HPDE6-E6E7 (cell line): ENCODE measurements around the gene UTP25.
"Not testable (repeated sequence)": the region's sequence is repeated elsewhere in the genome, so short reads cannot be mapped to it uniquely, and the experiment has no call there.

Experiments used
- DNase-seq: peaks from one replicate; pipeline ENCODE4 v3.0.0; 2011; ENCODE audit warnings: missing footprints; ENCODE audit errors: extremely low spot score

The UTP25 gene

GRCh38 chr1:209871430-209871829 is 43.7 kb downstream of the UTP25 start:
- no peak for DNase-seq

DNA sequence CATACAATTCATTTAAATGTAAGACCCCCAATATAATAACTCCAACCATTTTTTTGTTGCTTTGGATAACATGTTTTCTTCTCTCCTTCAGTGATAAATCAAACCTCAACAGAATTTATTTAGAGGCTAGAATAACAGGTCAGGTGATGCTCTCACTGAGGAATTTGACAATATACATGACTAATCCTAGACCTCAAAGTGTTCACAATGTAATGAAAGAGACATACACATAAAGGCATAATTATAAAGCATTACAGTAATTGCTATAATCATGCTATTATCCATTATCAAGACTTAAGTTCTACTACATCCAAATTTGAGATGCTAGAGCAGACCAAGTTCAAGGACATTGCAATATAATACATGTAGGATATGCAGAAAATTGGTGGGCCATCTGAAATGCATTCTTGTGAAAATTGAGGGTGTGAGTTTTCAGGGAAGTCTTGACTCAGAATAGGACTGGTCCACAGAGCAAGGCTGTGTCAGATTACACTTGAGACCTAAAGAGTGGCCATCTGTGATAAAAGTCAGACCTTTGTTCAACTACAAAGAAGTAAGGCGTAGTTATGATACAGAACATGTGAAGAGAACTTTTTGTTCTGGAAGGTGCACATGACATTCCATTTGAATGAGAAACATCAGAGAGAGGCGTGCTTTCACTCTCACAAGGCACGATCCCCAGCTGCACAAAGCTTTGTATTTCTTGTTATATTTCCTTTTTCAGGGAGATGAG is 45.5 kb downstream of the UTP25 start:
- DNase-seq: peak; percentile 33

DNA sequence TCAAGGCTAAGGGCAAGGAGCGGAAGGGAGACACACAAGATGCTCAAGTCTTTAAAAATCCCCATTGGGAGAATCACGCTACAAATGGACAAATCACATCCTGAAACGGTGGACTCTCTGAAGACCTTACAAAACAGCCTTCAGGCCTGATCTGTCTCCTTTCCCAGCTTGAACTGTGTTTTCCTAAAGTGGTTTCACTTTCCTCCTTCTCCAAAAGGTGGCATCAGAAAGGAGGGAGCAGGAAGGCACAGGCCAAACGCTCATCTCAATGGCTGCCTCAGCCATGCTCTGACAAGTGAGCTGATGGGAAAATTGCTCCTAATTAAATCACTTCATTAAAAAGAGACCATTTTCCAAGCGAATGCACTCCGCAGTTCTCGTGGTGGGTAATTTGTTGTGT is 47.7 kb downstream of the UTP25 start:
- peak; percentile 38 for DNase-seq

- no peak for DNase-seq
Measured at GRCh38 chr1:209876078-209876800, 48.5 kb downstream of the UTP25 start.

- no peak for DNase-seq
Measured at GRCh38 chr1:209877087-209877764, 49.5 kb downstream of the UTP25 start.

GRCh38 chr1:209878964-209879363 is 51.2 kb downstream of the UTP25 start:
- DNase-seq: no peak

DNA sequence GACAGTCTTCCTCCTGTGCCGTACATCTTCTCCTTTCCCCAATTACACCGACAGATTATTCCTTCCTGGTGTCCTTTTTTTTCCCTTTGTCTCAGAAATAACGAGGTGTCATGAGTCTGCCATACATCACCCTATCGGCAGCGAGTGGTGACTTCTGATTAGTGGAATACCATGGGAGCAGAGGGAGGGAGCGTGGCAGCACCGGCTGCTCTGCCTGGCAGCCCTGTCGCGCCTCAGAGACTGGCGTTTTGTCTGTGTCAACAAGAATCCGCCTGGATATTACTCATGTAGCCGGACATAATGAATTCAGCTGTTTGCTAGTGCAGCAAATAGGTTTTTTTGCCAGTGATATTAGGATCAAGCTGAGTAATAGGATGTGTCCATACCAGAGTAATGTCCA is 51.8 kb downstream of the UTP25 start:
- DNase-seq: no peak

DNA sequence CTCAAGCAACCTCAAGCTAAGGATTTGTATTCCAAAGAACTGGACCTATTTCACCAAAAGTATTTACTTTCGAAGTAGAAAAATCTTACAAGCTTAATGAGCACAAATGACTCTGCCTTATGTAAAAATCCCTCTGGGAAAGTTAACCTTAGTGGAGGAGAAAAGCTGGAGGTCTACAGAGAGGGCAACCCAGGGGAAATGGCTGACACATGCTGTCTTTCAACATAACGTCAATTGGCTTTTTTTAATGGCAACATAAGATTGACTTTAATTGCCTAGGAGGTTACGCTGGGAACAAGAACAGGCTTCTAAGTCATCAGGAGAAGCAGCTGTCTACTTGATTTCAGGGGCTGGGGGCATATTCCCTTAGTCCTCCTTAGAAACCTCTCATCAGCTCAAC is 52.3 kb downstream of the UTP25 start:
- DNase-seq: no peak

- DNase-seq: no peak
Measured at GRCh38 chr1:209881619-209882018, 53.8 kb downstream of the UTP25 start.

GRCh38 chr1:209882286-209882685 is 54.5 kb downstream of the UTP25 start:
- no peak for DNase-seq

GRCh38 chr1:209882942-209883340 is 55.2 kb downstream of the UTP25 start:
- no peak for DNase-seq

DNA sequence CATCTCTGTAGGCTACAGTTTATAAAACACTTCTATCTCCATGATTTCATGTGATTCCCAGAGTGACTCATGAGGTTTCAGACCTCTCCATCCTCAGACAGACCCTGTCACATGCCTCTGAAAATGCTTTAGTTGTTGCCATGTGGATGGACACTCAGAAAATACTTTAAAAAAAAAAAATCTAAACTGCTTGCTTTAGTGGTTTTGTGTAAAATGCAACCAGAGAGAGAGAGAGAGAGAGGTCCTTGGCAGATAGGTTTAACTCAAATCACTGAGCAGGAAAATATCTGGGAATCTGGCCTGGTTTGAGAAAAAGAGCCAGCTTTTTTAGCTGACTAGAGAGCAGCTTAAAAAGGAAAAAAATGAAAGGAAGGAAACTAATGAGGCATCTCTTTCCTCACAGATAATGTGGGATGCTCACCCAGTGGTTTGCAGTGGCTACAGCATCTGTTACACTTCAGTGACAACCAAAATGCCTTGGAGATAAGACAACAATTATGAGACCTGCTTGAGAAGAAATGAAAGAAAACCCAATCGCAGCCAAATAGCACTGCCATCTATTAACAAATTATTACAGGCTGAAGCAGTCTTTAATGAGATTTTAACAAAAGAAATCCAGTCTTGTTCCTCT is 55.7 kb downstream of the UTP25 start:
- no peak for DNase-seq

- DNase-seq: no peak
Measured at GRCh38 chr1:209884249-209884648, 56.5 kb downstream of the UTP25 start.

- DNase-seq: peak; percentile 98
Measured at GRCh38 chr1:209884665-209885117, 56.9 kb downstream of the UTP25 start.

DNA sequence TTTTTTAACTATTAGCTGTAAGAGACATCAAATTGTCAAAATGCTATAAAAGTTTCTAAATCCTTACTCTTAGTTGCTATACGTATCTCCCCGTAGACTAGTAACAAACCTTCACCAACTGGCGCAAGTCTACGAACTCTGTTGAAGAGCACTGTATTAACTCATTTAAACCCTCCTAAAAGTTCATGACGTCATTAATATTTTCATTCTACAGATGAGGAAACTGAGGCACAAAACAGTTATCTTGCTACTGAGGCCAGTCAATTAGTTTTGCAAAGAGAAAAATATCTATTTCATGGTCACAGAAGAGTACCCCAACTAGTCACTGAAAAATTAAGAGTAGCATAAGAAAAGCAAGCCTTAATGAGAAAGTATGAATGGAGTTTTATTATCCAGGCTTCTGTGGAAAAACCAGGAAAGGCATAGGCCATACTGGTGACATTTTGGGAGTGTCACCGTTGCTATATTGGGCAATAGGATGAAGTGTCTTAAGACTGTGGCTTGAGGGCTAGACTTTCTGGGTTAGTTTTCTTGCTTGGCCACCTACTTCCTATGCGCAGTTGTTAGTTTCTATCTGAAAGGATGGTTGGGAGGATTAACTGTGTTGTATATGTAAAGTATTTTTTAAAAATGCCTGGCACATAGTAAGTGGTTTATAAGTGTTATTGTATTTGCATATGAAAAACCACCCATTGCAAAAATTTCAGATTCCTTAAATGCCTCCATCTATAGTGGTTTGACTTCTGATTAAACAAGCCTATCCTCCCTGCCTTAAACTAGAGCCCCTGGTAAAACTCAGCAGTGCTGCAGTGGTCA is 57.8 kb downstream of the UTP25 start:
- no peak for DNase-seq

- no peak for DNase-seq
Measured at GRCh38 chr1:209886219-209886536, 58.4 kb downstream of the UTP25 start.

DNA sequence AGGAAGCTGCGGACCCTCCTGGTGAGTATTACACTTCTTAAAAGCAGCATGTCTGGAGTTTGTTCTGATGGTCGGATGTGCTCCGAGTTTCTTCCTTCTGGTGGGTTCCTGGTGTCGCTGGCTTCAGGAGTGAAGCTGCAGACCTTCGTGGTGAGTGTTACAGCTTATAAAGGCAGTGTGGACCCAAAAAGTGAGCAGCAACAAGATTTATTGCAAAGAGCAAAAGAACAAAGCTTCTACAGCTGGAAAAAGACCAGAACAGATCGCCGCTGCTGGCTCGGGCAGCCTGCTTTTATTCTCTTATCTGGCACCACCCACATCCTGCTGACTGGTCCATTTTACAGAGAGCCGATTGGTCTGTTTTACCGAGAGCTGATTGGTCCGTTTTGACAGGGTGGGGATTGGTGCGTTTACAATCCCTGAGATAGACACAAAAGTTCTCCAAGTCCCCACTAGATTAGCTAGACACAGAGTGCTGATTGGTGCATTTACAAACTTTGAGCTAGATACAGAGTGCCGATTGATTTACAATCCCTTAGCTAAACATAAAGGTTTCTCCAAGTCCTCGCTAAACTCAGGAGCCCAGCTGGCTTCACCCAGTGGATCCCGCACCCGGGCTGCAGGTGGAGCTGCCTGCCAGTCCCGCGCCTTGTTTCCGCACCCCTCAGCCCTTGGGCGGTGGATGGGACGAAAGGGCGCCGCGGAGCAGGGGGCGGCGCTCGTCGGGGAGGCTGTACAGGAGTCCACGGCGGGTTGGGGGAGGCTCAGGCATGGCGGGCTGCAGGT is 60.7 kb downstream of the UTP25 start:
- DNase-seq: not testable (repeated sequence)

- no peak for DNase-seq
Measured at GRCh38 chr1:209889077-209889418, 61.3 kb downstream of the UTP25 start.

DNA sequence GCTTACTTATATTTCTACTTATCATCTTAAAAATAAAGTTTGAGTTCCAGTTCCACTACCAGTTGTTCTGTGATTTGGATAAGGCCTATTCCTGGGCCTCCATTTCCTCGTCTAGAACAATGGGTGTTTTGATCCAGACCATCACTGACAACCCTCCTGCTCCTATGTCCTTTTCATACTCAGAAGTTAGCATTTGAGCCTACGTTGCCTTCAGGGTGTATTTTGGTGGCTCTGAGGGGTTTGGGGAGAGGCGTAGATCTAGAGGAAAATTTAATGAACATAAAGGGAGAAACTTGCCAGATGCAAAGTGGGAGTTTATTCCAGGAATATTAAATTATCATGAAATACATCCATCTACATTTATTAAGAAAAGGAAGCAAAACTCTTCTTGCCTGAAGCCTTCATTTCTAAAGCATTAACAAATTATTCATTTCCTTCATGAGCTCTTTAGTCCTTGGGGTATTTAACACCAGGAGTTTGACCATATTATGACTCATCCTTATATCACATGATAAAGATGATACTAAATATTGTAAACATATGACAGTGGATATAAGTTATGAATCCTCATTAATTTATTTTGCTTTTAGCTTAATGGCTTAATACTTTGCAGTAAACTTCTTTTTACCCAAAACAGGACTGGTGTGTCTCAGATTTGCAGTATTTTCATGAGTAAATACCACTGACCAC is 63.0 kb downstream of the UTP25 start:
- DNase-seq: no peak

GRCh38 chr1:209893751-209894150 is 66.0 kb downstream of the UTP25 start:
- DNase-seq: no peak
